ENCODE results near the gene ATM. TPM values are rescaled to one million over a fixed set of nuclear protein-coding genes. Genes with fewer than 3 reads are reported as not detected.

Gene ATM
- total RNA-seq, 1 donor from 2014 or later = 184 TPM

GRCh38 chr11:108237058-108237481, 14.2 kb downstream of the ATM start:
- CTCF ChIA-PET = interaction anchor here (0.7 to 5.5 kb wide), 4 partner anchors 8 to 228 kb away, joined by 3 to 34 read pairs (median 6); partner anchors contain the start of genes ATM, CUL5 and NPAT
- TF ChIP-seq, protein P1, sequence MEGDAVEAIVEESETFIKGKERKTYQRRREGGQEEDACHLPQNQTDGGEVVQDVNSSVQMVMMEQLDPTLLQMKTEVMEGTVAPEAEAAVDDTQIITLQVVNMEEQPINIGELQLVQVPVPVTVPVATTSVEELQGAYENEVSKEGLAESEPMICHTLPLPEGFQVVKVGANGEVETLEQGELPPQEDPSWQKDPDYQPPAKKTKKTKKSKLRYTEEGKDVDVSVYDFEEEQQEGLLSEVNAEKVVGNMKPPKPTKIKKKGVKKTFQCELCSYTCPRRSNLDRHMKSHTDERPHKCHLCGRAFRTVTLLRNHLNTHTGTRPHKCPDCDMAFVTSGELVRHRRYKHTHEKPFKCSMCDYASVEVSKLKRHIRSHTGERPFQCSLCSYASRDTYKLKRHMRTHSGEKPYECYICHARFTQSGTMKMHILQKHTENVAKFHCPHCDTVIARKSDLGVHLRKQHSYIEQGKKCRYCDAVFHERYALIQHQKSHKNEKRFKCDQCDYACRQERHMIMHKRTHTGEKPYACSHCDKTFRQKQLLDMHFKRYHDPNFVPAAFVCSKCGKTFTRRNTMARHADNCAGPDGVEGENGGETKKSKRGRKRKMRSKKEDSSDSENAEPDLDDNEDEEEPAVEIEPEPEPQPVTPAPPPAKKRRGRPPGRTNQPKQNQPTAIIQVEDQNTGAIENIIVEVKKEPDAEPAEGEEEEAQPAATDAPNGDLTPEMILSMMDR (IDR thresholded peaks at IDR 0.05) = no peak
- ATAC-seq (ENCODE audit: low read depth) (peak; percentile 68), DNase-seq (no peak)
- Mint-ChIP-seq H3K27ac (peak overlapping the region; percentile 91), H3K27me3 (no peaks in the 10 kb centered on the region), H3K9me3 (no peaks in the 10 kb centered on the region), H3K36me3 (ENCODE audit: low read depth) (peaks cover 55% of the 10 kb centered on the region), H3K4me3 (peak overlapping the region; percentile 67), H3K4me1 (peaks cover 53% of the 10 kb centered on the region)
- intact Hi-C loops (cut with micrococcal nuclease) = loop anchor here (5.0 kb wide), 1 partner anchor 230 kb away; the partner anchor contains the start of gene C11orf65
- POLR2A ChIA-PET = interaction anchor here (0.7 to 7.5 kb wide), 7 partner anchors 12 to 84 kb away, joined by 3 to 210 read pairs (median 5); partner anchors contain the start of genes ATM and NPAT

GRCh38 chr11:108239076-108239475, 16.2 kb downstream of the ATM start:
- no peak for DNase-seq
- ChIA-PET POLR2A (interaction anchor here (1.6 to 7.5 kb wide), 2 partner anchors 14 to 20 kb away, joined by 6 to 210 read pairs; partner anchors contain the start of genes ATM and NPAT), CTCF (interaction anchor here (5.5 kb wide), 1 partner anchor 16 kb away, joined by 34 read pairs; the partner anchor contains the start of genes ATM and NPAT)
- H3K4me1 Mint-ChIP-seq = peaks cover 56% of the 10 kb centered on the region
- H3K4me3 Mint-ChIP-seq = no peak overlapping the region
- TF ChIP-seq, protein P1 (IDR thresholded peaks at IDR 0.05) = no peak
- ATAC-seq (ENCODE audit: low read depth) = no peak
- intact Hi-C loops (cut with micrococcal nuclease) = loop anchor here (5.0 kb wide), 1 partner anchor 228 kb away; the partner anchor contains the start of gene C11orf65
- peaks cover 49% of the 10 kb centered on the region for H3K36me3 Mint-ChIP-seq (ENCODE audit: low read depth)
- H3K9me3 Mint-ChIP-seq = no peaks in the 10 kb centered on the region
- H3K27me3 Mint-ChIP-seq = no peaks in the 10 kb centered on the region
- peak overlapping the region; percentile 63 for H3K27ac Mint-ChIP-seq

- Mint-ChIP-seq H3K4me3 (no peak overlapping the region), H3K27me3 (no peaks in the 10 kb centered on the region), H3K4me1 (peaks cover 41% of the 10 kb centered on the region), H3K27ac (no peak overlapping the region), H3K9me3 (no peaks in the 10 kb centered on the region), H3K36me3 (ENCODE audit: low read depth) (peaks cover 54% of the 10 kb centered on the region)
- DNase-seq (no peak), ATAC-seq (ENCODE audit: low read depth) (no peak)
- intact Hi-C loops (cut with micrococcal nuclease) = loop anchor here (2.0 kb wide), 1 partner anchor 13 kb away; no protein-coding TSS in a partner anchor
- ChIA-PET POLR2A (interaction anchor here (7.5 kb wide), 1 partner anchor 17 kb away, joined by 210 read pairs; the partner anchor contains the start of genes ATM and NPAT), CTCF (no interaction called here)
- TF ChIP-seq, protein P1 (IDR thresholded peaks at IDR 0.05) = no peak
Measured at GRCh38 chr11:108241330-108242037, 18.6 kb downstream of the ATM start.

GRCh38 chr11:108242422-108242821, 19.6 kb downstream of the ATM start:
- intact Hi-C loops (cut with micrococcal nuclease) = no loop called here
- Mint-ChIP-seq H3K27ac (no peak overlapping the region), H3K36me3 (ENCODE audit: low read depth) (peaks cover 54% of the 10 kb centered on the region), H3K4me3 (no peak overlapping the region), H3K9me3 (no peaks in the 10 kb centered on the region), H3K27me3 (no peaks in the 10 kb centered on the region), H3K4me1 (peaks cover 32% of the 10 kb centered on the region)
- ATAC-seq (ENCODE audit: low read depth) = no peak
- POLR2A ChIA-PET = interaction anchor here (7.5 kb wide), 1 partner anchor 18 kb away, joined by 210 read pairs; the partner anchor contains the start of genes ATM and NPAT
- CTCF ChIA-PET = no interaction called here
- TF ChIP-seq, protein P1 (IDR thresholded peaks at IDR 0.05) = no peak
- DNase-seq = no peak

DNA sequence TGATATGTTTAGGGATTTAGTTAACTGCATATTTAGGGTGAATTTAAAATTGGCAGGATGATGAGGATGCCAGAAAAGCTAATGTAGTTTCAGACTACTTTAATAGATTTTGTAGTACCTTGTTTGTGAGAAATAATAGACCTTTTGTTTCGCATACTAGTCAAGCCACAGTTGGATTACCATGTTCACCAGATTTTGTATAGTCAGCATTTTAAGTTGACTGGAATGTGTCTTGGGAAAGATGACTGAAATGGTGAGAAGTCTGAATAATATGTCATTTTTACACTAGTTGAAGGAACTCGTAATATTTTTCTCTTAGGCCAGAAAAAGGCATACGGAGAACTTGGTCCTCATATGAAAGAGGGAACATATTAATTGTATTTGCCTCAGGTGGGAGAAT, 23.4 kb downstream of the ATM start:
- no peaks in the 10 kb centered on the region for H3K9me3 Mint-ChIP-seq
- POLR2A ChIA-PET = interaction anchor here (1.2 to 1.4 kb wide), 2 partner anchors 23 to 24 kb away, joined by 3 to 5 read pairs; partner anchors contain the start of genes ATM and NPAT
- intact Hi-C loops (cut with micrococcal nuclease) = no loop called here
- TF ChIP-seq, protein P1 (IDR thresholded peaks at IDR 0.05) = no peak
- no peak for DNase-seq
- no peak for ATAC-seq (ENCODE audit: low read depth)
- CTCF ChIA-PET = no interaction called here
- peaks cover 5% of the 10 kb centered on the region for H3K4me1 Mint-ChIP-seq
- peaks cover 64% of the 10 kb centered on the region for H3K36me3 Mint-ChIP-seq (ENCODE audit: low read depth)
- no peaks in the 10 kb centered on the region for H3K27me3 Mint-ChIP-seq
- H3K4me3 Mint-ChIP-seq = no peak overlapping the region
- H3K27ac Mint-ChIP-seq = no peak overlapping the region

Data from activated B cell treated with CpG ODN at 0.5 μM for 24 hours (primary cell).